Endothelial cell of umbilical vein (primary cell): Measurements from ENCODE around the gene MAN1A1. TPM values are rescaled to one million over a fixed set of nuclear protein-coding genes. Genes with fewer than 3 reads are reported as not detected.

Experiments
- BruUV-seq: library from RNA; stranded (reverse); fragments of 400-500 nt; replicated peaks from 2 replicates; lab custom pipeline; 2021; lab: Mats Ljungman, UMichigan
- CTCF ChIA-PET: fragments of 300-600, 350-600 bp; sonication (Branson Sonifier 250); formaldehyde crosslinking; loops from one replicate; lab custom pipeline; 2021; ENCODE audit warnings: antibody characterized with exemption, inconsistent platforms; lab: Charles Lee
- POLR2A ChIA-PET: fragments of 300-600, 350-600 bp; sonication (Branson Sonifier 250); formaldehyde crosslinking; loops from one replicate; lab custom pipeline; 2021; ENCODE audit warnings: antibody characterized with exemption, inconsistent platforms; lab: Charles Lee
- DNase-seq: peaks from one replicate; pipeline ENCODE4 v3.0.0-alpha.2; 2011; ENCODE audit warnings: low read depth, low spot score
- FAIRE-seq: peaks from 2 replicates; lab custom pipeline; 2011; peaks lifted over from hg19 to GRCh38; lab: Jason Lieb, UNC
- H2AFZ ChIP-seq: 2 replicates; pipeline ENCODE4 v1.6.0; 2012; ENCODE audit warnings: low read depth, low read length, control low read depth, inconsistent platforms
- H3K27ac ChIP-seq: 2 replicates; pipeline ENCODE4 v1.5.1; 2011; ENCODE audit warnings: low read depth, mild to moderate bottlenecking, control low read depth, low read length, moderate library complexity; ENCODE audit not compliant: insufficient read depth
- H3K27me3 ChIP-seq, 2 experiments: 2 replicates each; pipeline versions ENCODE4 v1.6.0 to v1.6.1; 2011; ENCODE audit warnings: low read length in 2 of 2, mixed read lengths in 1 of 2; ENCODE audit not compliant: control insufficient read depth in 2 of 2, insufficient read depth in 2 of 2
- H3K36me3 ChIP-seq, 2 experiments: 2 replicates in 1 of 2; 3 replicates in 1 of 2; pipeline ENCODE4 v1.5.1; 2011; ENCODE audit warnings: low read length in 2 of 2, mild to moderate bottlenecking in 1 of 2, moderate library complexity in 1 of 2; ENCODE audit not compliant: control insufficient read depth in 2 of 2, insufficient read depth in 2 of 2; ENCODE audit errors: extremely low read depth in 1 of 2
- H3K4me1 ChIP-seq: 3 replicates; pipeline ENCODE4 v1.5.1; 2011; ENCODE audit warnings: mild to moderate bottlenecking, low read length; ENCODE audit not compliant: control insufficient read depth, insufficient read depth; ENCODE audit errors: extremely low read depth
- H3K4me2 ChIP-seq: 2 replicates; pipeline ENCODE4 v1.6.1; 2011; ENCODE audit warnings: low read length, control low read depth, mixed read lengths; ENCODE audit not compliant: insufficient read depth
- H3K4me3 ChIP-seq, 3 experiments: fragments of 200-600 bp in 1 of 3; sonication (generic), shearing (Covaris generic) in 1 of 3; replicated peaks in 1 of 3; 2 replicates each; pipeline ENCODE4 v1.5.1; 2011 to 2016; ENCODE audit warnings: control low read depth in 3 of 3, low read length in 3 of 3, mild to moderate bottlenecking in 2 of 3, inconsistent platforms in 1 of 3, low read depth in 1 of 3, moderate library complexity in 1 of 3; ENCODE audit not compliant: insufficient read depth in 1 of 3
- H3K79me2 ChIP-seq: 2 replicates; pipeline ENCODE4 v1.6.0; 2012; ENCODE audit warnings: low read length, inconsistent platforms; ENCODE audit not compliant: control insufficient read depth, insufficient read depth
- H3K9ac ChIP-seq: replicated peaks from 2 replicates; pipeline ENCODE3; 2011; ENCODE audit warnings: low read length, control low read depth; ENCODE audit not compliant: insufficient read depth; ENCODE audit errors: extremely low read depth
- H3K9me1 ChIP-seq: replicated peaks from 3 replicates; pipeline ENCODE4 v1.6.0; 2011; ENCODE audit warnings: mild to moderate bottlenecking, low read length; ENCODE audit not compliant: control insufficient read depth, insufficient read depth; ENCODE audit errors: extremely low read depth
- H3K9me3 ChIP-seq: replicated peaks from 2 replicates; pipeline ENCODE4 v1.5.1; 2012; ENCODE audit warnings: low read length, inconsistent platforms; ENCODE audit not compliant: control insufficient read depth, insufficient read depth
- H4K20me1 ChIP-seq: replicated peaks from 2 replicates; pipeline ENCODE3; 2011; ENCODE audit warnings: mild to moderate bottlenecking, low read length; ENCODE audit not compliant: control insufficient read depth, insufficient read depth; ENCODE audit errors: extremely low read depth
- EZH2 ChIP-seq: IDR thresholded peaks from 2 replicates; pipeline ENCODE4 v1.6.1; 2012; ENCODE audit warnings: borderline replicate concordance, low read depth, mild to moderate bottlenecking, moderate library complexity, low read length, inconsistent platforms; ENCODE audit not compliant: severe bottlenecking
- FOS ChIP-seq: IDR thresholded peaks from 2 replicates; pipeline ENCODE4 v1.6.1; 2011; ENCODE audit warnings: mild to moderate bottlenecking, low read length, moderate library complexity, borderline replicate concordance; ENCODE audit not compliant: insufficient read depth
- MYC ChIP-seq: IDR thresholded peaks from one replicate; pipeline ENCODE4 v1.6.1; 2011; ENCODE audit warnings: mild to moderate bottlenecking, low read depth, low read length
- POLR2AphosphoS5 ChIP-seq: IDR thresholded peaks from 2 replicates; pipeline ENCODE4 v1.6.1; 2012; ENCODE audit warnings: low read depth, mild to moderate bottlenecking, control low read depth, low read length, moderate library complexity; ENCODE audit not compliant: insufficient read depth
- dilution Hi-C: fragments of 300-500 bp; cut with MboI; formaldehyde crosslinking; loops from one replicate; pipeline ENCODE4 v1.15.0; 2019; ENCODE audit warnings: low sequenced_read_pairs; ENCODE audit not compliant: extremely low pct_ligation_motif_present
- intact Hi-C: fragments of 100-400 bp; cut with micrococcal nuclease; formaldehyde crosslinking; loops from one replicate; pipeline ENCODE4 v1.10.0; 2022
- polyA plus RNA-seq, 4 experiments: library from polyadenylated mRNA; depleted of rRNA in 3 of 4; stranded (reverse) in 3 of 4; unstranded in 1 of 4; fragments of >200 nt; gene quantifications; 2 replicates each; pipeline versions ENCODE4 v1.2.1 to v1.2.3, GENCODE V29; 2011 to 2012; ENCODE audit warnings: missing spikeins in 1 of 4
- total RNA-seq: library from RNA; stranded (reverse); gene quantifications from 2 replicates; pipeline ENCODE4 v1.2.3, GENCODE V29; 2021
- TF ChIP-seq, protein P1 (sequence below), 2 donors: IDR thresholded peaks; 1 replicate in 1 of 2; 2 replicates in 1 of 2; pipeline ENCODE4 v1.5.1; 2011; ENCODE audit warnings: low read length in 2 of 2, mild to moderate bottlenecking in 2 of 2, moderate library complexity in 2 of 2, control low read depth in 1 of 2, inconsistent platforms in 1 of 2, low read depth in 1 of 2; ENCODE audit not compliant: insufficient read depth in 1 of 2; ENCODE audit errors: extremely low read depth in 1 of 2
- TF ChIP-seq, protein P2 (sequence below): IDR thresholded peaks from 2 replicates; pipeline ENCODE4 v1.6.1; 2011; ENCODE audit not compliant: insufficient read depth, insufficient read length

Gene MAN1A1
- total and polyA plus RNA-seq, 2 donors (not counting 3 experiments of a cell fraction or from before 2014, with no cell fraction given), result 3.3 to 12.9 TPM

- intact Hi-C loops, result no loop called here
- Histone ChIP-seq H3K79me2 (no peaks in the 10 kb centered on the region), H3K36me3 (no peaks in the 10 kb centered on the region), H3K9ac (no peak overlapping the region), H3K4me3 (no peak overlapping the region), H2AFZ (no peak overlapping the region), H3K4me2 (no peak overlapping the region), H3K27ac (no peak overlapping the region), H3K9me3 (peaks cover 3% of the 10 kb centered on the region), H3K9me1 (no peaks in the 10 kb centered on the region), H3K4me1 (no peaks in the 10 kb centered on the region), H3K27me3 (no peaks in the 10 kb centered on the region), H4K20me1 (no peaks in the 10 kb centered on the region)
- BruUV-seq, result no TSS peak
- FAIRE-seq (no peak), DNase-seq (no peak)
- TF ChIP-seq FOS (no peak), MYC (no peak), POLR2AphosphoS5 (no peak), EZH2 (no peak)
- TF ChIP-seq, protein P1, sequence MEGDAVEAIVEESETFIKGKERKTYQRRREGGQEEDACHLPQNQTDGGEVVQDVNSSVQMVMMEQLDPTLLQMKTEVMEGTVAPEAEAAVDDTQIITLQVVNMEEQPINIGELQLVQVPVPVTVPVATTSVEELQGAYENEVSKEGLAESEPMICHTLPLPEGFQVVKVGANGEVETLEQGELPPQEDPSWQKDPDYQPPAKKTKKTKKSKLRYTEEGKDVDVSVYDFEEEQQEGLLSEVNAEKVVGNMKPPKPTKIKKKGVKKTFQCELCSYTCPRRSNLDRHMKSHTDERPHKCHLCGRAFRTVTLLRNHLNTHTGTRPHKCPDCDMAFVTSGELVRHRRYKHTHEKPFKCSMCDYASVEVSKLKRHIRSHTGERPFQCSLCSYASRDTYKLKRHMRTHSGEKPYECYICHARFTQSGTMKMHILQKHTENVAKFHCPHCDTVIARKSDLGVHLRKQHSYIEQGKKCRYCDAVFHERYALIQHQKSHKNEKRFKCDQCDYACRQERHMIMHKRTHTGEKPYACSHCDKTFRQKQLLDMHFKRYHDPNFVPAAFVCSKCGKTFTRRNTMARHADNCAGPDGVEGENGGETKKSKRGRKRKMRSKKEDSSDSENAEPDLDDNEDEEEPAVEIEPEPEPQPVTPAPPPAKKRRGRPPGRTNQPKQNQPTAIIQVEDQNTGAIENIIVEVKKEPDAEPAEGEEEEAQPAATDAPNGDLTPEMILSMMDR (IDR thresholded peaks at IDR 0.05; ENCODE audit: extremely low read depth in 1 of 2, insufficient read depth in 1 of 2, low read depth in 1 of 2, low read length in 2 of 2), result no peak
- TF ChIP-seq, protein P2, sequence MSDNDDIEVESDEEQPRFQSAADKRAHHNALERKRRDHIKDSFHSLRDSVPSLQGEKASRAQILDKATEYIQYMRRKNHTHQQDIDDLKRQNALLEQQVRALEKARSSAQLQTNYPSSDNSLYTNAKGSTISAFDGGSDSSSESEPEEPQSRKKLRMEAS, result no peak
- dilution Hi-C loops, result no loop called here
- CTCF ChIA-PET, result interaction anchor here (1.0 kb wide), 1 partner anchor 27 kb away, joined by 3 read pairs; no protein-coding TSS in a partner anchor
- POLR2A ChIA-PET, result no interaction called here
Measured at GRCh38 chr6:119273272-119274196, 76.0 kb downstream of the MAN1A1 start.
